ENCODE data around the gene DIS3L2.

- TF ChIP-seq CTCF (IDR thresholded peaks at IDR 0.05; ENCODE audit: low read depth, low read length) (no peak), EZH2phosphoT487 (IDR thresholded peaks at IDR 0.05; ENCODE audit: low read depth) (no peak)
Observed at GRCh38 chr2:231940795-231941194, 20.7 kb upstream of the DIS3L2 start.

Measured in OCI-LY3 (cell line).